Activated T-cell treated with anti-CD3 and anti-CD28 coated beads, Interleukin-2, amount 50 U/mL, for 72 hours (primary cell): ENCODE measurements around the gene TXNRD1. TPM values are rescaled to one million over a fixed set of nuclear protein-coding genes. Genes with fewer than 3 reads are reported as not detected.
A peak's percentile ranks its signal among the peaks of the same experiment; 100 is the strongest.
"Not testable (repeated sequence)": the region's sequence is repeated elsewhere in the genome, so short reads cannot be mapped to it uniquely, and the experiment has no call there.

Source experiments
- ATAC-seq, 2 donors: fragments of 150-1000 bp; cut with Tn5 transposase; replicated peaks in 1 of 2; 2 replicates each; pipeline ENCODE4 v1.10.0; 2021; ENCODE audit warnings: moderate library complexity in 2 of 2, mild to moderate bottlenecking in 1 of 2
- DNase-seq, 2 donors: peaks; one replicate each; pipeline ENCODE4 v3.0.0; 2021 to 2022; ENCODE audit warnings: mixed read lengths in 1 of 2
- H3K27ac Mint-ChIP-seq: one replicate; pipeline ENCODE4 v1.8.0; 2022; ENCODE audit warnings: mild to moderate bottlenecking, moderate library complexity, mixed read lengths
- H3K27me3 Mint-ChIP-seq: one replicate; pipeline ENCODE4 v1.8.0; 2022; ENCODE audit warnings: low read depth, mixed read lengths
- H3K36me3 Mint-ChIP-seq, 2 donors: one replicate each; pipeline ENCODE4 v1.8.0; 2022; ENCODE audit warnings: mixed read lengths in 2 of 2, mild to moderate bottlenecking in 1 of 2; ENCODE audit not compliant: insufficient read depth in 2 of 2
- H3K4me1 Mint-ChIP-seq: one replicate; pipeline ENCODE4 v1.8.0; 2022; ENCODE audit warnings: low read depth, mixed read lengths
- H3K4me3 Mint-ChIP-seq, 2 donors: one replicate each; pipeline ENCODE4 v1.8.0; 2022; ENCODE audit warnings: mild to moderate bottlenecking in 2 of 2, mixed read lengths in 2 of 2, moderate library complexity in 2 of 2
- H3K9me3 Mint-ChIP-seq, 2 donors: one replicate each; pipeline ENCODE4 v1.8.0; 2022; ENCODE audit warnings: mixed read lengths in 2 of 2
- total RNA-seq, 2 donors: library from RNA; stranded (reverse); gene quantifications; one replicate each; pipeline ENCODE4 v1.2.3, GENCODE V29; 2022

TXNRD1 gene
- total RNA-seq, 2 donors from 2014 or later: 83.8 to 89.4 TPM

DNA sequence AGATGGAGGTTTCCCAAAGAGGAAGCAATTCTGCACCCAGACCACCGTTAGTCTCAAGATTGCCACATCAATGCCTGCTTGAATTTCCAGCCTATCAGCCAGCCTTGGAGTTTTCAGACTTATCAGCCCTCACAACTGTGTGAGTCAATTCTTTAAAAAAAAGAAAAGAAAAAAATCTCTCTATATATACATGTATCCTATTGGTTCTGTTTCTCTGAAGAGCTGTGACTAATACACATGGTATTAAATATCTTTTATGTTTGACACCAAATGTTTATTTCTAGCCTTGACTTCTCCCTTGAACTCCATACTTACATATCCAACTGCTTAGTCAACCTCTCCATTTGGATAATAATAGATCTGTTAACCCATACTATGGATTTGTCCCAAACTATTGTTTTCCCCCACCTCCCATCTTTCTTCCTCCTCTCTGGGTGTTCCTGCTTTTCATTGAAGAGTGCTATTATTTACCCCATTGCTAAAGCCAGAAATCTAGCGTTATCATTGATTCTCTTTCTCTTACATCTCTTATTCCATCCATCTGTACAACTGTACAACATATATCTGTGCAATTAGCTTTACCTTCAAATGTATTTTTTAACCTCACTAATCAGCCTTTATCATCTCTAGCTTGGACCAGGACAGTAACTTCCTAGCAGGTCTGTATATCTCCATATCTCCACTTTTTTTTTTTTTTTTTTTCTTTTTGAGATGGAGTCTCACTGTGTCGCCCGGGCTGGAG, 65.3 kb downstream of the TXNRD1 start:
- peaks cover 16% of the 10 kb centered on the region for H3K4me1 Mint-ChIP-seq
- H3K27ac Mint-ChIP-seq: no peak overlapping the region
- H3K4me3 Mint-ChIP-seq: no peak overlapping the region
- no peaks in the 10 kb centered on the region for H3K36me3 Mint-ChIP-seq
- no peaks in the 10 kb centered on the region for H3K9me3 Mint-ChIP-seq
- DNase-seq (no peak), ATAC-seq (peak in 1 of 2 donors; percentile 55)
- no peaks in the 10 kb centered on the region for H3K27me3 Mint-ChIP-seq

DNA sequence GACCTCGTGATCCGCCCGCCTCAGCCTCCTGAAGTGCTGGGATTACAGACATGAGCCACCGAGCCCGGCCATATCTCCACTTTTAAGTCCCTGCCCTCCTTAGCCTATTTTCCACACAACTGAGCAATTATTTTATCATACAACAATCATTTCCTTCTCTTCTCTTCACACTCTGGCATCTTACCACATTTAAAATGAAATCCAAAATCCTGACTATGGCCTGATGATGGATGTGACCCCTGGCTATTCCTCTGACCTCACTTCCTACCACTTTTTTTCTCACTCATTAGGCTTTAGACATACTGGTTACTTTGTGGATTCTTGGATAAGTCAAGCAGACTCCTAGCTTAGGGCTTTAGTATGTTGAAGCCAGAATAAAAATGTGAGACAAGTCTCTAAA, 66.1 kb downstream of the TXNRD1 start:
- Mint-ChIP-seq H3K4me1 (peaks cover 18% of the 10 kb centered on the region), H3K4me3 (no peak overlapping the region), H3K27me3 (no peaks in the 10 kb centered on the region), H3K36me3 (no peaks in the 10 kb centered on the region), H3K9me3 (no peaks in the 10 kb centered on the region), H3K27ac (no peak overlapping the region)
- ATAC-seq (no peak), DNase-seq (no peak)

DNA sequence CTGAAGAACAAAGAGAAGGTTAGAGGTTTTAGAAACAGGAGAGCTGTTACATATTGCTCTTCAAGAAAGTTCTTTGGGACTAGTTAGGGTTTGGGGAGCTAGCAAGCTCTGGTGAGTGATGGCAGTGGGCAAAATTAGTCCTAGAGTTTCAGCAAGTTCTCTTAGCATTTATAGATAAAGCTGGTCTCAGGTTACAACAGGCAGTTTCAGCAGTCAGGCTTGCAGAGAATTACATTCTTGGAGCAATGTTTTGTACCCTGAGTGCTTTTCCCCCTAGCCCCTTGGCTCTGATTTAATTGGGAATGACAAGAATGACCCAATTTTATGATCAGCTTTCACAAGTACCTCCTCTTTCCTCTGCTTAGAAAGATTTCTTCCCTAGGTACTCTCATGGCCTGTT, 66.5 kb downstream of the TXNRD1 start:
- no peak for ATAC-seq
- Mint-ChIP-seq H3K4me1 (peaks cover 22% of the 10 kb centered on the region), H3K9me3 (no peaks in the 10 kb centered on the region), H3K27ac (no peak overlapping the region), H3K4me3 (no peak overlapping the region), H3K36me3 (peaks cover 3% of the 10 kb centered on the region in 2 donors), H3K27me3 (no peaks in the 10 kb centered on the region)
- DNase-seq: no peak

DNA sequence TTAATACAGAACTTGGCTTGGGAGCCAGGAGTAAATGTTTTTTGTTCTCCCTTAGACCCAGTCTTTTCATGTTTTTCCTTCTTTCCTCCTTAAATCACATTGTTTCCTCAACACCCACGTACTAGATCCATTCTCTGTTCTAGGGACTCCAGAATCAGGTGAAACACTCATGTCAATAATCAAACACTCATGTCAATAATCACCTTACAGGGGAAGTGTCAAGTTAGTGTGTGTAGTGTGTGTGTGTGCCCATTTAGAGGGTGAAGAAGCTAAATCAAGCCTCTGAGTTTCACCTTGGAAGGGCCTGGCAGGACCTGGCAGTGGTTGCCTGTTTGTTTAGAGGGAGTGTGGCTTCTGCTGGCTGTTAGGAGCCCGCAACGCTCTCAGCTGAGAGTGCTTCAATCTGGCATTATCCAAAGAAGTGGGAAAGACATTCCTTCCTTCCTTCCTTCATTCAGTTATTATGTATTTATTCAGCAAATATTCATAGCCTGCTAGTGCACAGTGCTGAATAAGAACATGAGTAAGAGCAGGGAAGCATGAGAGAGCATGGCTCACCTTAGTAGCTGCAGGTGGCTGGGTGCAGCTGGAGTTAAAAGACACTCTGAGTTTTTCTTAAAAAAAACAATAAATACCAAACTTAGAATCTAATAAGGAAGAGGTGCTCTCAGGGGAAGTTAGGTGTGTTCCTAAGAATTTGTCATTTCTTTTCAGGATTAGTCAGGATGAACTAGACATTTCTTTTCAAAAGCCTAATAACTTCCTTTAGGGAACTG, 70.3 kb downstream of the TXNRD1 start:
- Mint-ChIP-seq H3K4me1 (peaks cover 37% of the 10 kb centered on the region), H3K4me3 (peak overlapping the region; percentile 99 to 100), H3K27me3 (no peaks in the 10 kb centered on the region), H3K27ac (peak overlapping the region; percentile 98), H3K36me3 (peaks cover 9 to 23% of the 10 kb centered on the region in 2 donors), H3K9me3 (no peaks in the 10 kb centered on the region)
- DNase-seq (no peak), ATAC-seq (no peak)

DNA sequence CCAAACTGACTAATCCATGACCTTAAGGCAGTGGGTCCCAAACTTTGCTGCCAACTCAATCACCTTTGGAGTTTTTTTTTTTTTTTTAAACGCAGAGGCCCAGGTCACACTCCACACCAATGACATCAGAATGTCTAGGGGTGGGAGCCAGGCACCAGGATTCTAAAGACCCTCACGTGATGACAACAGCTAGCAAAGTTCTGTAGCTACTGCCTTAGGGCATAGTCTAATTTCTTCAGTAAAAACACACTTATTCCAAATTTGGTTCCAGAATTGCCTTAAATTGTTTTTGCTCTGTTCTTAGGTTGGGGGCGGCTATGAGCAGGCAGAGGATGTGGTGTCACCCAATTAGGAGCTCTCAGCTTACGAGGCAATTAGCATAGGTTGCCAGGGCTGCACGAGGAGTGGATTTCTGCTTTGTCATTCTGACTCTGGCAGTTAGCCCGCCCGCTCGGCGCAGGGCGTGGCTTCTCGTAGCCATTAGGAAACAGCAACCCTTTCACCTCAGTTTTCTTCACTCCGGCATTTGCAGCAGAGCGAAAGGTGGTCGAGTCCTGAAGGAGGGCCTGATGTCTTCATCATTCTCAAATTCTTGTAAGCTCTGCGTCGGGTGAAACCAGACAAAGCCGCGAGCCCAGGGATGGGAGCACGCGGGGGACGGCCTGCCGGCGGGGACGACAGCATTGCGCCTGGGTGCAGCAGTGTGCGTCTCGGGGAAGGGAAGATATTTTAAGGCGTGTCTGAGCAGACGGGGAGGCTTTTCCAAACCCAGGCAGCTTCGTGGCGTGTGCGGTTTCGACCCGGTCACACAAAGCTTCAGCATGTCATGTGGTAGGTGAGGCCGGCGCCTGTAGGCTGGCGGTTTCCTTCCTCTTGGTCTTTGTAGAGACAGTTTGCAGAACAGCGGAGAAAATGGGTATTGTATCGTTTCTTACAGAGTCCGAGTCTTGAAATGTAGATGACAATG, 71.2 kb downstream of the TXNRD1 start:
- peaks cover 9 to 27% of the 10 kb centered on the region in 2 donors for H3K36me3 Mint-ChIP-seq
- H3K9me3 Mint-ChIP-seq: no peaks in the 10 kb centered on the region
- ATAC-seq (peak; percentile 88 to 89), DNase-seq (peak; percentile 91 to 92)
- no peaks in the 10 kb centered on the region for H3K27me3 Mint-ChIP-seq
- H3K27ac Mint-ChIP-seq: peak overlapping the region; percentile 98
- H3K4me3 Mint-ChIP-seq: peak overlapping the region; percentile 99 to 100
- peaks cover 39% of the 10 kb centered on the region for H3K4me1 Mint-ChIP-seq

DNA sequence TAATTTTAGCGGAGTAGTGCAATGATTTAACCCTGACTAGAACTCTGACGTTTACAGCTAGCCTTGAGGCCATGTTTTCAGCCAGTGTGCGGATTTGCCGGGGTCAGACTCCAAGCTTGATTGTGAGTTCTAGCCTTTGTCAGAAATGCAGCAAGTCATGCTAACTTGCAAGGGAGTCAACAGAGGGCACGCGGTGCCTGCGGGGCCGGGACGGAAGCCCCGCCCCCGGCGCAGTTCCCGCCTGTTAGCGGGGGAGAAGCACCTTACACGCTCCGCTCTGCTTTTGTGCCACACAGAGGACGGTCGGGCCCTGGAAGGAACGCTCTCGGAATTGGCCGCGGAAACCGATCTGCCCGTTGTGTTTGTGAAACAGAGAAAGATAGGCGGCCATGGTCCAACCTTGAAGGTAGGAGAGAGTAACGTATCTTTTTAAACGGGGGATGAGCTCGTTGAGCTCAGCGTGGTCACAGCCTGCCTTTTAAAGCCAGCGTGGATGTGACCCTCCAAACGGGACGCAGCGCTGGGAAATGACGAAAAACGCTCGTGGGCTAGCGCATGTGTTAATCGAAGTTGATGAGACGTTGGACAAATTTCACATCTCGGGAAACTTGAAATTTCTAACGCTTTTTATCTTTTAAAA, 73.2 kb downstream of the TXNRD1 start:
- Mint-ChIP-seq H3K27ac (peak overlapping the region; percentile 98), H3K4me1 (peaks cover 51% of the 10 kb centered on the region), H3K9me3 (no peaks in the 10 kb centered on the region), H3K4me3 (peak overlapping the region; percentile 99 to 100), H3K27me3 (no peaks in the 10 kb centered on the region), H3K36me3 (peaks cover 12 to 43% of the 10 kb centered on the region in 2 donors)
- peak; percentile 75 to 77 for ATAC-seq
- DNase-seq: peak; percentile 90 to 91

DNA sequence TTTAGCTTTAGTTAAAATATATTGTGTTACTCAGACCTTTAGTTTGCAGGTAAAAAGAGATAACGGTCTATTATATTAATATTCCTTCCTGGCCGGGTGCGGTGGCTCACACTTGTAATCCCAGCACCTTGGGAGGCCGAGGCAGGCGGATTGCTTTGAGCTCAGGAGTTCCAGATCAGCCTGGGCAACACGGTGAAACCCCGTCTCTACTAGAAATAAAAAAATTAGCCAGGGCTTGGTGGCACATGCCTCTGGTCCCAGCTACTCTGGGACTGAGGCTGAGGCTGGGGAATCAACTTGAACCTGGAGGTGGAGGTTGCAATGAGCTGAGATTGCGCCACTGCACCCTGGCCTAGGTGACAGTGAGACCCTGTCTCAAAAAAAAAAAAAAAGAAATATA, 74.7 kb downstream of the TXNRD1 start:
- H3K4me1 Mint-ChIP-seq: peaks cover 62% of the 10 kb centered on the region

DNA sequence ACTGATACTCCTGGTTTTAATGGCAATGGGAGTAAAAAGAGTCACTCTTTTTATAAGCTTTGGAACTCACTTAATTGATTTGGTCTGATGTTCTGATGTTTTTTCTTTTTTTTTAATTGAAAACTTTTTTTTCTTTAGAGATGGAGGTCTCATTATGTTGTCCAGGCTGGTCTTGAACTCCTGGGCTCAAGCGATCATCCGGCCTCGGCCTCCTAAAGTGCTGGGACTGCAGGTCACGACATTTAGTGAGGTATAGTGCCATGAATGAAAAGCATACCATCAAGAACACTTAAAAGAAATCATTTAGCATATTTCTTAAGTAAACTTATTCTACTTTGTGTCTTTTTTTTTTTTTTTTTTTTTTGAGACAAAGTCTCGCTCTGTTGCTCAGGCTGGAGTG, 75.3 kb downstream of the TXNRD1 start:
- Mint-ChIP-seq H3K27me3 (no peaks in the 10 kb centered on the region), H3K9me3 (no peaks in the 10 kb centered on the region), H3K4me3 (no peak overlapping the region), H3K36me3 (peaks cover 15 to 55% of the 10 kb centered on the region in 2 donors), H3K27ac (no peak overlapping the region), H3K4me1 (peaks cover 62% of the 10 kb centered on the region)
- DNase-seq: no peak
- ATAC-seq: no peak

More for the DNA sequence above, 74.7 kb downstream of the TXNRD1 start:
- Mint-ChIP-seq H3K27me3 (no peaks in the 10 kb centered on the region), H3K27ac (no peak overlapping the region), H3K9me3 (no peaks in the 10 kb centered on the region), H3K4me3 (no peak overlapping the region), H3K36me3 (peaks cover 12 to 52% of the 10 kb centered on the region in 2 donors)
- DNase-seq (no peak), ATAC-seq (no peak)

DNA sequence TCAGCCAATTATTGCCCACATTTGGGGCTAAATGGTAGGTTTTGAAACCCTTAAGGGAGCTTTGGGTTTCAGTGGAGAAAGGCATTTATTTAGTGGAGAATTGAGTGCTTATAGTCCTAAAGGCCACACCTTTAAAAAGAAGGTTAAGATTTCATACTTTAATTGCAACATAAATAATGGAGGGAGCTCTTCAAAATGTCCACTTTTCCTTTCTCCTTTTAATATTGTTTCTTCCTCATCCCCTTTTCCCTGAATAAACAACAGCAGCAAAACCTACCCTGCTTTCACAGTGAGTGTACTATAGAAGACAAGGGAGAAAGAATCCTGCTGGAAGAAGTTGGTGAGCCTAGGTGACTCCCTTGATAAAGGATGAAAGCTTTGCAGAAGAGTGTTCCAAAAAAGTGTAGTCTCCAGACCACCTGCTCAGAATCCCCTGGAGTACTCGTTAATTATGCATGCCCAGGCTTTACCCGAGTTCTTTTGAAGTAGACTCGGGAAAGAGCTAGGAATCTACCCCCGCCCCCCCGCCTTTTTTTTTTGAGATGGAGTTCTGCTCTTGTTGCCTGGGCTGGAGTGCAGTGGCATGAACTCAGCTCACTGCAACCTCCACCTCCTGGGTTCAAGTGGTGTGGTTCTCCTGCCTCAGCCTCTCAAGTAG, 76.4 kb downstream of the TXNRD1 start:
- Mint-ChIP-seq H3K4me3 (no peak overlapping the region), H3K9me3 (no peaks in the 10 kb centered on the region), H3K27me3 (no peaks in the 10 kb centered on the region), H3K36me3 (peaks cover 16 to 59% of the 10 kb centered on the region in 2 donors), H3K27ac (no peak overlapping the region), H3K4me1 (peaks cover 57% of the 10 kb centered on the region)
- ATAC-seq (no peak), DNase-seq (no peak)

DNA sequence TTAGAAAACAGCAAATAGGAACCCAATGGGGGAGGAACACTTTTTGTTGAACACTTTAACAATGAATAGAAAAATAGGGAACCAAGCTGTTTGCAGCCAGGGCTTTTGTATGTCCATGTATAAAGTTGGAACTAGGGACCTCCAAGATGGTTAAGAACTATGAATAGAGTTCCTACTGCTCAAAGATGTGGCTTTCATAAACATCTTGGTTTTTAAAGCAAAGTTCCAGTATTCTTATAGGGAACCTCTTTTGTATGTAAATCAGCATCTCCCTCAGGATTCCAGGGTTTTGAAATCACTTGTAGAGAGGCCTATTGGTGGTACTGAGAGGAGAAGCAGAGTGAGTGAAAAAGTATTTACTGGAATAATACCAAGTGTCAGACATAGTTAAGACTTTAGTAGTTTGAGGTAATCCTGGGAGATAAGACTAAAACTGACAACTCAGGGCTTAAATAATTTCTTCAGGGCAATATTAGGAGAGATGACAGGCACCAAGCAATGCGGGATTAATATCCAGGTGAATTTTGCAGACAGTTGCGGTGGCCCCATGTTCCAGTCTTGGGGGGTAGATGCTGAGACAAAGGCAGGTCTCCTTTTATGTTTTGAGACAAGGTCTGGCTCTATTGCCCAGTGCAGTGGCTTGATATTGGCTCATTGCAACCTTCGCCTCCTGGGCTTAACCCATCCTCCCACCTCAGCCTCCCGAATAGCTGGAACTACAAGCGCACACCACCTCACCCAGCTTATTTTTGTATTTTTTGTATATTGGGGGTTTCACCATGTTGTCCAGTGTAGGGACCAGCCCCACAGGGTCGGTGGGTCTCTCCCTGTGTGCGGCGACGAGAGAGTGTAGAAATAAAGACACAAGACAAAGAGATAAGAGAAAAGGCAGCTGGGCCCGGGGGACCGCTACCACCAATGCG, 77.6 kb downstream of the TXNRD1 start:
- Mint-ChIP-seq H3K36me3 (peaks cover 11 to 60% of the 10 kb centered on the region in 2 donors), H3K4me3 (no peak overlapping the region), H3K4me1 (peaks cover 64% of the 10 kb centered on the region), H3K27me3 (no peaks in the 10 kb centered on the region), H3K9me3 (no peaks in the 10 kb centered on the region), H3K27ac (no peak overlapping the region)
- ATAC-seq (no peak), DNase-seq (no peak)

DNA sequence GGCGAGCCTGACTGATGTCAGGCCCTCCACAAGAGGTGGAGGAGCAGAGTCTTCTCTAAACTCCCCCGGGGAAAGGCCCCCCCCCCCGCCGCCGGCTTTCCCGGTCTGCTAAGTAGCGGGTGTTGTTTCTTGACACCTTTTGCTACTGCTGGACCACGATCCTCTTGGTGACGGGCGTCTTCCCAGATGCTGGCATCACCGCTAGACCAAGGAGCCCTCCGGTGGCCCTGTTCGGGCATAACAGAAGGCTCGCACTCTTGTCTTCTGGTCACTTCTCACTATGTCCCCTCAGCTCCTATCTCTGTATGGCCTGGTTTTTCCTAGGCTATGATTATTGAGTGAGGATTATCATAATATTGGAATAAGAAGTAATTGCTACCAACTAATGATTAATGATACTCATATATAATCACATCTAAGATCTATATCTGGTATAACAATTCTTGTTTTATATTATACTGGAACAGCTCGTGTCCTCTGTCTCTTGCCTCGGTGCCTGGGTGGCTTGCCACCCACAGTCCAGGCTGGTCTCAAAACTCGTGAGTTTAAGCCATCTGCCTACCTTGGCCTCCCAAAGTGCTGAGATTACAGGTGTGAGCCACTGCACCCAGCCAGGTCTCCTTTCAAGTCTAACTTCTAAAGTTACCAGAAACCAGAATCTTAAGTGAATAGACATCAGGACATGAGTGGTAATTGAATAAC, 78.7 kb downstream of the TXNRD1 start:
- not testable (repeated sequence) for H3K27ac Mint-ChIP-seq, ATAC-seq, H3K4me3 Mint-ChIP-seq, H3K9me3 Mint-ChIP-seq, H3K27me3 Mint-ChIP-seq
- H3K36me3 Mint-ChIP-seq: peaks cover 9 to 54% of the 10 kb centered on the region in 2 donors
- peak in 1 of 2 donors; percentile 12 for DNase-seq
- peaks cover 58% of the 10 kb centered on the region for H3K4me1 Mint-ChIP-seq
